ENCODE results near the gene ARHGEF33.

GRCh38 chr2:38922902-38923301 is 33.2 kb downstream of the ARHGEF33 start:
- TF ChIP-seq TAF1 (IDR thresholded peaks at IDR 0.05; ENCODE audit: low read depth) (no peak), TCF12 (IDR thresholded peaks at IDR 0.05; ENCODE audit: low read depth) (no peak), CREB1 (IDR thresholded peaks at IDR 0.05; ENCODE audit: low read depth) (no peak), ZBTB7A (IDR thresholded peaks at IDR 0.05; ENCODE audit: low read depth) (no peak), EP300 (IDR thresholded peaks at IDR 0.05; ENCODE audit: borderline replicate concordance) (no peak), TEAD4 (IDR thresholded peaks at IDR 0.05) (no peak), YY1 (IDR thresholded peaks at IDR 0.05; ENCODE audit: low read depth) (no peak), FOXM1 (IDR thresholded peaks at IDR 0.05; ENCODE audit: borderline replicate concordance, low read depth) (no peak), RAD21 (IDR thresholded peaks at IDR 0.05; ENCODE audit: low read depth) (no peak), MAX (IDR thresholded peaks at IDR 0.05) (no peak), NFIC (IDR thresholded peaks at IDR 0.05) (no peak), CEBPB (IDR thresholded peaks at IDR 0.05) (no peak)
- TF ChIP-seq, protein P1, sequence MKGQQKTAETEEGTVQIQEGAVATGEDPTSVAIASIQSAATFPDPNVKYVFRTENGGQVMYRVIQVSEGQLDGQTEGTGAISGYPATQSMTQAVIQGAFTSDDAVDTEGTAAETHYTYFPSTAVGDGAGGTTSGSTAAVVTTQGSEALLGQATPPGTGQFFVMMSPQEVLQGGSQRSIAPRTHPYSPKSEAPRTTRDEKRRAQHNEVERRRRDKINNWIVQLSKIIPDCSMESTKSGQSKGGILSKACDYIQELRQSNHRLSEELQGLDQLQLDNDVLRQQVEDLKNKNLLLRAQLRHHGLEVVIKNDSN (IDR thresholded peaks at IDR 0.05), result no peak
- TF ChIP-seq, protein P2, sequence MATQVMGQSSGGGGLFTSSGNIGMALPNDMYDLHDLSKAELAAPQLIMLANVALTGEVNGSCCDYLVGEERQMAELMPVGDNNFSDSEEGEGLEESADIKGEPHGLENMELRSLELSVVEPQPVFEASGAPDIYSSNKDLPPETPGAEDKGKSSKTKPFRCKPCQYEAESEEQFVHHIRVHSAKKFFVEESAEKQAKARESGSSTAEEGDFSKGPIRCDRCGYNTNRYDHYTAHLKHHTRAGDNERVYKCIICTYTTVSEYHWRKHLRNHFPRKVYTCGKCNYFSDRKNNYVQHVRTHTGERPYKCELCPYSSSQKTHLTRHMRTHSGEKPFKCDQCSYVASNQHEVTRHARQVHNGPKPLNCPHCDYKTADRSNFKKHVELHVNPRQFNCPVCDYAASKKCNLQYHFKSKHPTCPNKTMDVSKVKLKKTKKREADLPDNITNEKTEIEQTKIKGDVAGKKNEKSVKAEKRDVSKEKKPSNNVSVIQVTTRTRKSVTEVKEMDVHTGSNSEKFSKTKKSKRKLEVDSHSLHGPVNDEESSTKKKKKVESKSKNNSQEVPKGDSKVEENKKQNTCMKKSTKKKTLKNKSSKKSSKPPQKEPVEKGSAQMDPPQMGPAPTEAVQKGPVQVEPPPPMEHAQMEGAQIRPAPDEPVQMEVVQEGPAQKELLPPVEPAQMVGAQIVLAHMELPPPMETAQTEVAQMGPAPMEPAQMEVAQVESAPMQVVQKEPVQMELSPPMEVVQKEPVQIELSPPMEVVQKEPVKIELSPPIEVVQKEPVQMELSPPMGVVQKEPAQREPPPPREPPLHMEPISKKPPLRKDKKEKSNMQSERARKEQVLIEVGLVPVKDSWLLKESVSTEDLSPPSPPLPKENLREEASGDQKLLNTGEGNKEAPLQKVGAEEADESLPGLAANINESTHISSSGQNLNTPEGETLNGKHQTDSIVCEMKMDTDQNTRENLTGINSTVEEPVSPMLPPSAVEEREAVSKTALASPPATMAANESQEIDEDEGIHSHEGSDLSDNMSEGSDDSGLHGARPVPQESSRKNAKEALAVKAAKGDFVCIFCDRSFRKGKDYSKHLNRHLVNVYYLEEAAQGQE (IDR thresholded peaks at IDR 0.05; ENCODE audit: low read depth), result no peak

All from Ishikawa (cell line).